HepG2 (cell line): Measurements from ENCODE around the gene WDR62. TPM values are rescaled to one million over a fixed set of nuclear protein-coding genes. Genes with fewer than 3 reads are reported as not detected.

Experiments
- EP300 ChIP-seq, 3 experiments: sonication (generic) in 1 of 3; formaldehyde crosslinking in 1 of 3; IDR thresholded peaks; 2 replicates each; pipeline versions ENCODE4 v1.5.1 to v1.6.1; 2011 to 2020; ENCODE audit warnings: low read depth in 2 of 3, low read length in 2 of 3, borderline replicate concordance in 1 of 3, improper control_type of control experiment in 1 of 3, mild to moderate bottlenecking in 1 of 3, missing genetic modification reagents in 1 of 3, moderate library complexity in 1 of 3
- KAT7 ChIP-seq: IDR thresholded peaks from 2 replicates; pipeline ENCODE4 v1.6.1; 2018; ENCODE audit warnings: borderline replicate concordance, missing compliant biosample characterization
- MAZ ChIP-seq, 2 experiments: sonication (generic) in 1 of 2; formaldehyde crosslinking in 1 of 2; IDR thresholded peaks; 2 replicates each; pipeline versions ENCODE4 v1.5.0 to v1.6.1; 2012 to 2020; ENCODE audit warnings: low read depth in 2 of 2, mild to moderate bottlenecking in 2 of 2, borderline replicate concordance in 1 of 2, improper control_type of control experiment in 1 of 2, low read length in 1 of 2, missing genetic modification reagents in 1 of 2, moderate library complexity in 1 of 2
- NFIB ChIP-seq: sonication (generic); formaldehyde crosslinking; IDR thresholded peaks from 2 replicates; pipeline ENCODE4 v1.9.0; 2021; ENCODE audit warnings: missing genetic modification reagents, mild to moderate bottlenecking, borderline replicate concordance
- NR2F6 ChIP-seq, 2 experiments: IDR thresholded peaks; 2 replicates each; pipeline ENCODE4 v1.6.1; 2016; ENCODE audit warnings: antibody characterized with exemption in 1 of 2, mild to moderate bottlenecking in 1 of 2
- ZNF143 ChIP-seq: sonication (generic); formaldehyde crosslinking; IDR thresholded peaks from 2 replicates; pipeline ENCODE4 v1.4.0; 2020; ENCODE audit warnings: missing genetic modification reagents
- ZNF33B ChIP-seq: sonication (generic); formaldehyde crosslinking; IDR thresholded peaks from 2 replicates; pipeline ENCODE4 v1.5.1; 2020; ENCODE audit warnings: mild to moderate bottlenecking, missing genetic modification reagents
- ZNF432 ChIP-seq: sonication (generic); formaldehyde crosslinking; IDR thresholded peaks from 2 replicates; pipeline ENCODE4 v1.5.0; 2020; ENCODE audit warnings: missing genetic modification reagents, mild to moderate bottlenecking, borderline replicate concordance
- polyA plus RNA-seq, 8 experiments: library from polyadenylated mRNA; depleted of rRNA in 3 of 8; stranded (reverse) in 7 of 8; unstranded in 1 of 8; fragments of >200 nt; fragmentation: Illumina TruSeq in 4 of 8; extraction: Trizol in 4 of 8; gene quantifications; 2 replicates each; pipeline versions ENCODE4 v1.2.1 to v1.2.3, GENCODE V29; 2011 to 2016; ENCODE audit warnings: low read depth in 4 of 8, missing spikeins in 1 of 8, mixed read lengths in 1 of 8; ENCODE audit not compliant: insufficient read depth in 1 of 8
- total RNA-seq, 5 experiments: library from RNA; depleted of rRNA; stranded (reverse); fragments of >200 nt; fragmentation: Illumina TruSeq; extraction: Trizol; gene quantifications; 2 replicates each; pipeline ENCODE4 v1.2.3, GENCODE V29; 2016; ENCODE audit warnings: low read depth in 1 of 5
- TF ChIP-seq, protein P1 (sequence below): sonication (generic); formaldehyde crosslinking; IDR thresholded peaks from 2 replicates; pipeline ENCODE4 v1.4.0; 2020; ENCODE audit warnings: missing genetic modification reagents, borderline replicate concordance
- TF ChIP-seq, protein P2 (sequence below): sonication (generic); formaldehyde crosslinking; IDR thresholded peaks from 2 replicates; pipeline ENCODE4 v1.5.0; 2020; ENCODE audit warnings: missing genetic modification reagents, mild to moderate bottlenecking, borderline replicate concordance
- TF ChIP-seq, protein P3 (sequence below): sonication (generic); formaldehyde crosslinking; IDR thresholded peaks from 2 replicates; pipeline ENCODE4 v1.5.1; 2020; ENCODE audit warnings: mild to moderate bottlenecking, missing genetic modification reagents, borderline replicate concordance
- TF ChIP-seq, protein P4 (sequence below): sonication (generic); formaldehyde crosslinking; IDR thresholded peaks from 2 replicates; pipeline ENCODE4 v1.8.1; 2023; ENCODE audit warnings: mild to moderate bottlenecking, missing genetic modification reagents
- TF ChIP-seq, protein P5 (sequence below): IDR thresholded peaks from 2 replicates; pipeline ENCODE4 v1.6.1; 2016; ENCODE audit warnings: missing genetic modification reagents, missing compliant biosample characterization

The WDR62 gene
- total and polyA plus RNA-seq, 2 of the 13 experiments (the other 11 are each of a cell fraction or from before 2014, with no cell fraction given) = 5.8 to 12.5 TPM

DNA sequence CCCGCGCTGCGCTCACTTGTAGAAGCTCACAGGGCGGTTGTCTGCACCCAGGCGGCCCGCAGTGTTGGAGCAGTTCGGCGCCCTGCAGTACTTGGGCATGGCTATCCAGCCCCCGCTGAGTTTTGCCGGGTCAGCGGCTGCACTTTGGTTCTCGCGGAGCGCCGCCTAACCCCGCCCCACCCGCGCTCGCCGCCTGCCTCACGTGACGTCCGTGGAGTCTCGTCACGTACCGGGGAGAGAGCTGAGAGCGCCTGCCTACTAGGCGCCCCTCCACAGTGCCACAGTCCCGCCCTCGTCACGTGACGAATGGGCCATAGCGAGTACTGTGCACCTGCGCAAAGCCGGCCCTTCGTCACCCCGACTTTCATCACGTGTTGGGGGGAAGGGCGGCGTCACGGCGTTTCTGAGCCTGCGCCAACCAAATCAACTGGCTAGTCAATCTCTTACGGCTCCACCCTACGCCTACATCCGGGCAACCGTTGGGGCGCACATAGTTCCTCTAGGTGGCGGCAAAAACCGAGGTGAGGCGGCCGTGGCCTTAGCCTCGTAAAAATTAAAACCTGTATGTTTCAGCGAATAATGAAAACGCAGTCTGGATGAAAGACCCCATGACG is 471 bp upstream of the WDR62 start, which contains the start of gene THAP8 (continued):
- peak; percentile 53; the same call in 1 of the 2 replicates for TF ChIP-seq ZNF33B (CRISPR knock-in tag)
- TF ChIP-seq NFIB (CRISPR knock-in tag) = no peak
- peak; percentile 27; the same call in 1 of the 2 replicates for TF ChIP-seq KAT7
- TF ChIP-seq, protein P1, sequence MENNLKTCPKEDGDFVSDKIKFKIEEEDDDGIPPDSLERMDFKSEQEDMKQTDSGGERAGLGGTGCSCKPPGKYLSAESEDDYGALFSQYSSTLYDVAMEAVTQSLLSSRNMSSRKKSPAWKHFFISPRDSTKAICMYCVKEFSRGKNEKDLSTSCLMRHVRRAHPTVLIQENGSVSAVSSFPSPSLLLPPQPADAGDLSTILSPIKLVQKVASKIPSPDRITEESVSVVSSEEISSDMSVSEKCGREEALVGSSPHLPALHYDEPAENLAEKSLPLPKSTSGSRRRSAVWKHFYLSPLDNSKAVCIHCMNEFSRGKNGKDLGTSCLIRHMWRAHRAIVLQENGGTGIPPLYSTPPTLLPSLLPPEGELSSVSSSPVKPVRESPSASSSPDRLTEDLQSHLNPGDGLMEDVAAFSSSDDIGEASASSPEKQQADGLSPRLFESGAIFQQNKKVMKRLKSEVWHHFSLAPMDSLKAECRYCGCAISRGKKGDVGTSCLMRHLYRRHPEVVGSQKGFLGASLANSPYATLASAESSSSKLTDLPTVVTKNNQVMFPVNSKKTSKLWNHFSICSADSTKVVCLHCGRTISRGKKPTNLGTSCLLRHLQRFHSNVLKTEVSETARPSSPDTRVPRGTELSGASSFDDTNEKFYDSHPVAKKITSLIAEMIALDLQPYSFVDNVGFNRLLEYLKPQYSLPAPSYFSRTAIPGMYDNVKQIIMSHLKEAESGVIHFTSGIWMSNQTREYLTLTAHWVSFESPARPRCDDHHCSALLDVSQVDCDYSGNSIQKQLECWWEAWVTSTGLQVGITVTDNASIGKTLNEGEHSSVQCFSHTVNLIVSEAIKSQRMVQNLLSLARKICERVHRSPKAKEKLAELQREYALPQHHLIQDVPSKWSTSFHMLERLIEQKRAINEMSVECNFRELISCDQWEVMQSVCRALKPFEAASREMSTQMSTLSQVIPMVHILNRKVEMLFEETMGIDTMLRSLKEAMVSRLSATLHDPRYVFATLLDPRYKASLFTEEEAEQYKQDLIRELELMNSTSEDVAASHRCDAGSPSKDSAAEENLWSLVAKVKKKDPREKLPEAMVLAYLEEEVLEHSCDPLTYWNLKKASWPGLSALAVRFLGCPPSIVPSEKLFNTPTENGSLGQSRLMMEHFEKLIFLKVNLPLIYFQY (CRISPR knock-in tag) = peak; percentile 80; the same call in 1 of the 2 replicates
- TF ChIP-seq ZNF143 = peak; percentile 56
- TF ChIP-seq, protein P2, sequence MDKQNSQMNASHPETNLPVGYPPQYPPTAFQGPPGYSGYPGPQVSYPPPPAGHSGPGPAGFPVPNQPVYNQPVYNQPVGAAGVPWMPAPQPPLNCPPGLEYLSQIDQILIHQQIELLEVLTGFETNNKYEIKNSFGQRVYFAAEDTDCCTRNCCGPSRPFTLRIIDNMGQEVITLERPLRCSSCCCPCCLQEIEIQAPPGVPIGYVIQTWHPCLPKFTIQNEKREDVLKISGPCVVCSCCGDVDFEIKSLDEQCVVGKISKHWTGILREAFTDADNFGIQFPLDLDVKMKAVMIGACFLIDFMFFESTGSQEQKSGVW (CRISPR knock-in tag) = no peak
- TF ChIP-seq, protein P3, sequence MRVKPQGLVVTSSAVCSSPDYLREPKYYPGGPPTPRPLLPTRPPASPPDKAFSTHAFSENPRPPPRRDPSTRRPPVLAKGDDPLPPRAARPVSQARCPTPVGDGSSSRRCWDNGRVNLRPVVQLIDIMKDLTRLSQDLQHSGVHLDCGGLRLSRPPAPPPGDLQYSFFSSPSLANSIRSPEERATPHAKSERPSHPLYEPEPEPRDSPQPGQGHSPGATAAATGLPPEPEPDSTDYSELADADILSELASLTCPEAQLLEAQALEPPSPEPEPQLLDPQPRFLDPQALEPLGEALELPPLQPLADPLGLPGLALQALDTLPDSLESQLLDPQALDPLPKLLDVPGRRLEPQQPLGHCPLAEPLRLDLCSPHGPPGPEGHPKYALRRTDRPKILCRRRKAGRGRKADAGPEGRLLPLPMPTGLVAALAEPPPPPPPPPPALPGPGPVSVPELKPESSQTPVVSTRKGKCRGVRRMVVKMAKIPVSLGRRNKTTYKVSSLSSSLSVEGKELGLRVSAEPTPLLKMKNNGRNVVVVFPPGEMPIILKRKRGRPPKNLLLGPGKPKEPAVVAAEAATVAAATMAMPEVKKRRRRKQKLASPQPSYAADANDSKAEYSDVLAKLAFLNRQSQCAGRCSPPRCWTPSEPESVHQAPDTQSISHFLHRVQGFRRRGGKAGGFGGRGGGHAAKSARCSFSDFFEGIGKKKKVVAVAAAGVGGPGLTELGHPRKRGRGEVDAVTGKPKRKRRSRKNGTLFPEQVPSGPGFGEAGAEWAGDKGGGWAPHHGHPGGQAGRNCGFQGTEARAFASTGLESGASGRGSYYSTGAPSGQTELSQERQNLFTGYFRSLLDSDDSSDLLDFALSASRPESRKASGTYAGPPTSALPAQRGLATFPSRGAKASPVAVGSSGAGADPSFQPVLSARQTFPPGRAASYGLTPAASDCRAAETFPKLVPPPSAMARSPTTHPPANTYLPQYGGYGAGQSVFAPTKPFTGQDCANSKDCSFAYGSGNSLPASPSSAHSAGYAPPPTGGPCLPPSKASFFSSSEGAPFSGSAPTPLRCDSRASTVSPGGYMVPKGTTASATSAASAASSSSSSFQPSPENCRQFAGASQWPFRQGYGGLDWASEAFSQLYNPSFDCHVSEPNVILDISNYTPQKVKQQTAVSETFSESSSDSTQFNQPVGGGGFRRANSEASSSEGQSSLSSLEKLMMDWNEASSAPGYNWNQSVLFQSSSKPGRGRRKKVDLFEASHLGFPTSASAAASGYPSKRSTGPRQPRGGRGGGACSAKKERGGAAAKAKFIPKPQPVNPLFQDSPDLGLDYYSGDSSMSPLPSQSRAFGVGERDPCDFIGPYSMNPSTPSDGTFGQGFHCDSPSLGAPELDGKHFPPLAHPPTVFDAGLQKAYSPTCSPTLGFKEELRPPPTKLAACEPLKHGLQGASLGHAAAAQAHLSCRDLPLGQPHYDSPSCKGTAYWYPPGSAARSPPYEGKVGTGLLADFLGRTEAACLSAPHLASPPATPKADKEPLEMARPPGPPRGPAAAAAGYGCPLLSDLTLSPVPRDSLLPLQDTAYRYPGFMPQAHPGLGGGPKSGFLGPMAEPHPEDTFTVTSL = no peak
- TF ChIP-seq EP300 (IDR thresholded peaks at IDR 0.05; ENCODE audit: low read depth in 2 of 2, low read length in 2 of 2) = 0 out of 4 replicates have a peak, but pooled peaks of 1 of the 2 experiments have one; percentile 15
- TF ChIP-seq EP300 (CRISPR knock-in tag; IDR thresholded peaks at IDR 0.05; ENCODE audit: borderline replicate concordance) = peak; percentile 43
- TF ChIP-seq, protein P4, sequence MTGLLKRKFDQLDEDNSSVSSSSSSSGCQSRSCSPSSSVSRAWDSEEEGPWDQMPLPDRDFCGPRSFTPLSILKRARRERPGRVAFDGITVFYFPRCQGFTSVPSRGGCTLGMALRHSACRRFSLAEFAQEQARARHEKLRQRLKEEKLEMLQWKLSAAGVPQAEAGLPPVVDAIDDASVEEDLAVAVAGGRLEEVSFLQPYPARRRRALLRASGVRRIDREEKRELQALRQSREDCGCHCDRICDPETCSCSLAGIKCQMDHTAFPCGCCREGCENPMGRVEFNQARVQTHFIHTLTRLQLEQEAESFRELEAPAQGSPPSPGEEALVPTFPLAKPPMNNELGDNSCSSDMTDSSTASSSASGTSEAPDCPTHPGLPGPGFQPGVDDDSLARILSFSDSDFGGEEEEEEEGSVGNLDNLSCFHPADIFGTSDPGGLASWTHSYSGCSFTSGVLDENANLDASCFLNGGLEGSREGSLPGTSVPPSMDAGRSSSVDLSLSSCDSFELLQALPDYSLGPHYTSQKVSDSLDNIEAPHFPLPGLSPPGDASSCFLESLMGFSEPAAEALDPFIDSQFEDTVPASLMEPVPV (CRISPR knock-in tag) = peak; percentile 23; the same call in 1 of the 2 replicates
- TF ChIP-seq NR2F6 (IDR thresholded peaks at IDR 0.05) = peak; percentile 22; the same call in 1 of the 2 replicates
- peak; percentile 76 for TF ChIP-seq NR2F6 (CRISPR knock-in tag; IDR thresholded peaks at IDR 0.05)
- TF ChIP-seq MAZ (IDR thresholded peaks at IDR 0.05; ENCODE audit: borderline replicate concordance, low read depth, low read length) = peak; percentile 48; the same call in 1 of the 2 replicates
- peak; percentile 87 for TF ChIP-seq MAZ (CRISPR knock-in tag; IDR thresholded peaks at IDR 0.05; ENCODE audit: low read depth)
- TF ChIP-seq, protein P5, sequence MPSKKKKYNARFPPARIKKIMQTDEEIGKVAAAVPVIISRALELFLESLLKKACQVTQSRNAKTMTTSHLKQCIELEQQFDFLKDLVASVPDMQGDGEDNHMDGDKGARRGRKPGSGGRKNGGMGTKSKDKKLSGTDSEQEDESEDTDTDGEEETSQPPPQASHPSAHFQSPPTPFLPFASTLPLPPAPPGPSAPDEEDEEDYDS (CRISPR knock-in tag) = peak; percentile 46; the same call in 1 of the 2 replicates
- no peak for TF ChIP-seq ZNF432 (CRISPR knock-in tag)
